HepG2 (cell line): ENCODE results near the gene DOCK4. TPM values are rescaled to one million over a fixed set of nuclear protein-coding genes. Genes with fewer than 3 reads are reported as not detected.

ENCODE experiments used
- BCLAF1 ChIP-seq: fragments of 450-650 bp; IDR thresholded peaks from 2 replicates; pipeline ENCODE4 v1.6.1; 2017; ENCODE audit warnings: mild to moderate bottlenecking
- CENPBD1 ChIP-seq: sonication (generic); formaldehyde crosslinking; IDR thresholded peaks from 2 replicates; pipeline ENCODE4 v1.8.0; 2022; ENCODE audit warnings: missing genetic modification reagents, low read depth, mild to moderate bottlenecking, borderline replicate concordance
- CREB1 ChIP-seq, 2 experiments: fragments of 450-650 bp in 1 of 2; IDR thresholded peaks; 2 replicates each; pipeline ENCODE4 v1.6.1; 2016 to 2017; ENCODE audit warnings: control low read depth in 1 of 2, mild to moderate bottlenecking in 1 of 2, missing compliant biosample characterization in 1 of 2, missing genetic modification characterization in 1 of 2
- KLF16 ChIP-seq, 2 experiments: sonication (generic) in 1 of 2; formaldehyde crosslinking in 1 of 2; IDR thresholded peaks; 2 replicates each; pipeline versions ENCODE4 v1.6.1 to v1.8.0; 2016 to 2023; ENCODE audit warnings: missing genetic modification reagents in 2 of 2, missing compliant biosample characterization in 1 of 2
- MED13 ChIP-seq: sonication (generic); formaldehyde crosslinking; IDR thresholded peaks from 2 replicates; pipeline ENCODE4 v1.5.0; 2020; ENCODE audit warnings: missing genetic modification reagents
- NFAT5 ChIP-seq: sonication (generic); formaldehyde crosslinking; IDR thresholded peaks from 2 replicates; pipeline ENCODE4 v1.4.0; 2020; ENCODE audit warnings: missing genetic modification reagents
- NFE2L1 ChIP-seq: sonication (generic); formaldehyde crosslinking; IDR thresholded peaks from 2 replicates; pipeline ENCODE4 v1.4.0; 2020; ENCODE audit warnings: missing genetic modification reagents, mild to moderate bottlenecking, borderline replicate concordance
- RFX1 ChIP-seq: fragments of 450-650 bp; IDR thresholded peaks from 2 replicates; pipeline ENCODE4 v1.6.1; 2017
- SMAD9 ChIP-seq: sonication (generic); formaldehyde crosslinking; IDR thresholded peaks from 2 replicates; pipeline ENCODE4 v1.5.1; 2020; ENCODE audit warnings: mild to moderate bottlenecking, missing genetic modification reagents
- TCF7L2 ChIP-seq: IDR thresholded peaks from 2 replicates; pipeline ENCODE4 v1.6.1; 2011; ENCODE audit warnings: mild to moderate bottlenecking, low read depth, low read length, moderate library complexity
- TFDP1 ChIP-seq: IDR thresholded peaks from 2 replicates; pipeline ENCODE4 v1.6.1; 2016; ENCODE audit warnings: missing compliant biosample characterization, missing genetic modification reagents, borderline replicate concordance
- UBTF ChIP-seq: sonication (generic); formaldehyde crosslinking; IDR thresholded peaks from 2 replicates; pipeline ENCODE4 v1.4.0; 2020; ENCODE audit warnings: mild to moderate bottlenecking, missing genetic modification reagents
- ZBTB2 ChIP-seq: sonication (generic); formaldehyde crosslinking; IDR thresholded peaks from 2 replicates; pipeline ENCODE4 v1.8.0; 2022; ENCODE audit warnings: low read depth, missing genetic modification reagents
- ZNF652 ChIP-seq: IDR thresholded peaks from 2 replicates; pipeline ENCODE4 v1.6.1; 2016; ENCODE audit warnings: low read depth, borderline replicate concordance
- ZNF737 ChIP-seq: sonication (generic); formaldehyde crosslinking; IDR thresholded peaks from 2 replicates; pipeline ENCODE4 v1.5.0; 2020; ENCODE audit warnings: missing genetic modification reagents, mild to moderate bottlenecking, borderline replicate concordance
- polyA plus RNA-seq, 8 experiments: library from polyadenylated mRNA; depleted of rRNA in 3 of 8; stranded (reverse) in 7 of 8; unstranded in 1 of 8; fragments of >200 nt; fragmentation: Illumina TruSeq in 4 of 8; extraction: Trizol in 4 of 8; gene quantifications; 2 replicates each; pipeline versions ENCODE4 v1.2.1 to v1.2.3, GENCODE V29; 2011 to 2016; ENCODE audit warnings: low read depth in 4 of 8, missing spikeins in 1 of 8, mixed read lengths in 1 of 8; ENCODE audit not compliant: insufficient read depth in 1 of 8
- total RNA-seq, 5 experiments: library from RNA; depleted of rRNA; stranded (reverse); fragments of >200 nt; fragmentation: Illumina TruSeq; extraction: Trizol; gene quantifications; 2 replicates each; pipeline ENCODE4 v1.2.3, GENCODE V29; 2016; ENCODE audit warnings: low read depth in 1 of 5

DOCK4 gene
- total and polyA plus RNA-seq, 2 of the 13 experiments (the other 11 are each of a cell fraction or from before 2014, with no cell fraction given): 13.5 to 17.4 TPM

GRCh38 chr7:112129655-112130323, 76.4 kb downstream of the DOCK4 start (continued):
- no peak for TF ChIP-seq NFAT5 (CRISPR knock-in tag)
- TF ChIP-seq SMAD9 (CRISPR knock-in tag): no peak
- TF ChIP-seq KLF16 (CRISPR knock-in tag; IDR thresholded peaks at IDR 0.05): no peak
- TF ChIP-seq ZBTB2 (CRISPR knock-in tag): no peak
- no peak for TF ChIP-seq RFX1
- TF ChIP-seq CREB1 (IDR thresholded peaks at IDR 0.05): no peak
- TF ChIP-seq CREB1 (CRISPR knock-in tag; IDR thresholded peaks at IDR 0.05): no peak
- no peak for TF ChIP-seq NFE2L1
- no peak for TF ChIP-seq TFDP1 (CRISPR knock-in tag)
- no peak for TF ChIP-seq ZNF737 (CRISPR knock-in tag)
- no peak for TF ChIP-seq MED13 (CRISPR knock-in tag)
- no peak for TF ChIP-seq BCLAF1
- no peak for TF ChIP-seq TCF7L2
- no peak; the same call in 1 of the 2 replicates for TF ChIP-seq ZNF652 (CRISPR knock-in tag)
- TF ChIP-seq CENPBD1 (CRISPR knock-in tag): no peak
- no peak for TF ChIP-seq UBTF (CRISPR knock-in tag)
